Astrocyte (in vitro differentiated cells and primary cell): Measurements from ENCODE around the gene LCE4A. TPM values are rescaled to one million over a fixed set of nuclear protein-coding genes. Genes with fewer than 3 reads are reported as not detected.

ENCODE experiments used
- DNase-seq: peaks from one replicate; pipeline ENCODE4 v3.0.0-alpha.2; 2010; ENCODE audit warnings: low read depth
- FAIRE-seq: peaks from 2 replicates; lab custom pipeline; 2011; peaks lifted over from hg19 to GRCh38; lab: Jason Lieb, UNC
- H2AFZ ChIP-seq: 2 replicates; pipeline ENCODE4 v1.6.0; 2012; ENCODE audit warnings: low read depth, low read length, inconsistent platforms
- H3K27ac ChIP-seq: 2 replicates; pipeline ENCODE4 v1.5.1; 2011; ENCODE audit warnings: low read depth, low read length, inconsistent platforms
- H3K27me3 ChIP-seq: 2 replicates; pipeline ENCODE4 v1.6.0; 2011; ENCODE audit warnings: low read length, inconsistent platforms; ENCODE audit not compliant: insufficient read depth
- H3K36me3 ChIP-seq: 2 replicates; pipeline ENCODE4 v1.5.1; 2011; ENCODE audit warnings: low read length, inconsistent platforms; ENCODE audit not compliant: insufficient read depth
- H3K4me1 ChIP-seq: 2 replicates; pipeline ENCODE4 v1.5.1; 2011; ENCODE audit warnings: low read length, inconsistent platforms; ENCODE audit not compliant: insufficient read depth
- H3K4me2 ChIP-seq: 2 replicates; pipeline ENCODE4 v1.6.0; 2012; ENCODE audit warnings: low read length, inconsistent platforms
- H3K4me3 ChIP-seq: 2 replicates; pipeline ENCODE4 v1.5.1; 2011; ENCODE audit warnings: low read depth, mild to moderate bottlenecking, low read length, inconsistent platforms; ENCODE audit not compliant: insufficient read depth
- H3K79me2 ChIP-seq: 2 replicates; pipeline ENCODE4 v1.6.0; 2012; ENCODE audit warnings: mild to moderate bottlenecking, low read length, inconsistent platforms; ENCODE audit not compliant: insufficient read depth
- H3K9ac ChIP-seq: 2 replicates; pipeline ENCODE4 v1.6.0; 2012; ENCODE audit warnings: mild to moderate bottlenecking, low read length, inconsistent platforms
- H3K9me3 ChIP-seq: 2 replicates; pipeline ENCODE4 v1.5.1; 2012; ENCODE audit warnings: low read depth, mild to moderate bottlenecking, low read length, inconsistent platforms; ENCODE audit not compliant: insufficient read depth
- H4K20me1 ChIP-seq: 2 replicates; pipeline ENCODE4 v1.6.0; 2012; ENCODE audit warnings: low read length, inconsistent platforms; ENCODE audit not compliant: insufficient read depth
- H3K27ac Mint-ChIP-seq: one replicate; pipeline ENCODE4 v1.8.0; 2021; ENCODE audit warnings: mild to moderate bottlenecking, mixed read lengths; ENCODE audit not compliant: unreplicated experiment
- H3K27me3 Mint-ChIP-seq: one replicate; pipeline ENCODE4 v1.8.0; 2021; ENCODE audit warnings: low read depth, mixed read lengths; ENCODE audit not compliant: unreplicated experiment
- H3K36me3 Mint-ChIP-seq: one replicate; pipeline ENCODE4 v1.8.0; 2021; ENCODE audit warnings: low read depth, mixed read lengths; ENCODE audit not compliant: unreplicated experiment
- H3K4me1 Mint-ChIP-seq: one replicate; pipeline ENCODE4 v1.8.0; 2021; ENCODE audit warnings: low read depth, mixed read lengths; ENCODE audit not compliant: unreplicated experiment
- H3K4me3 Mint-ChIP-seq: one replicate; pipeline ENCODE4 v1.8.0; 2021; ENCODE audit warnings: mild to moderate bottlenecking, moderate library complexity, mixed read lengths; ENCODE audit not compliant: unreplicated experiment
- H3K9me3 Mint-ChIP-seq: one replicate; pipeline ENCODE4 v1.8.0; 2021; ENCODE audit warnings: mild to moderate bottlenecking, mixed read lengths; ENCODE audit not compliant: unreplicated experiment
- EZH2 ChIP-seq: IDR thresholded peaks from 2 replicates; pipeline ENCODE4 v1.6.1; 2012; ENCODE audit warnings: mild to moderate bottlenecking, low read length, inconsistent platforms; ENCODE audit not compliant: insufficient read depth
- total RNA-seq: library from RNA; stranded (reverse); gene quantifications from 2 replicates; pipeline ENCODE4 v1.2.1, GENCODE V29; 2021
- TF ChIP-seq, protein P1 (sequence below): IDR thresholded peaks from 2 replicates; pipeline ENCODE4 v1.5.1; 2011; ENCODE audit warnings: low read depth, mild to moderate bottlenecking, inconsistent platforms, low read length, moderate library complexity; ENCODE audit not compliant: insufficient read depth

The LCE4A gene
- total RNA-seq, 1 donor from 2014 or later, result not detected

GRCh38 chr1:152697701-152698600, 10.0 kb upstream of the LCE4A start, which contains the start of gene LCE2A:
Gene LCE2A (plus strand): TSS chr1:152698345. CDS start chr1:152698902, 557 bp downstream.
- H3K27me3 ChIP-seq, result no peaks in the 10 kb centered on the region
- Mint-ChIP-seq H3K36me3 (no peaks in the 10 kb centered on the region), H3K27ac (no peak within 1 kb of the TSS), H3K27me3 (peaks cover 12% of the 10 kb centered on the region), H3K9me3 (peaks cover 6% of the 10 kb centered on the region), H3K4me1 (peaks cover 6% of the 10 kb centered on the region), H3K4me3 (no peak within 1 kb of the TSS)
- FAIRE-seq (no peak), DNase-seq (no peak)
- H3K36me3 ChIP-seq, result no peaks in the 10 kb centered on the region
- no peaks in the 10 kb centered on the region for H3K4me1 ChIP-seq
- H3K27ac ChIP-seq, result no peak within 1 kb of the TSS
- H3K79me2 ChIP-seq, result no peaks in the 10 kb centered on the region
- TF ChIP-seq, protein P1, sequence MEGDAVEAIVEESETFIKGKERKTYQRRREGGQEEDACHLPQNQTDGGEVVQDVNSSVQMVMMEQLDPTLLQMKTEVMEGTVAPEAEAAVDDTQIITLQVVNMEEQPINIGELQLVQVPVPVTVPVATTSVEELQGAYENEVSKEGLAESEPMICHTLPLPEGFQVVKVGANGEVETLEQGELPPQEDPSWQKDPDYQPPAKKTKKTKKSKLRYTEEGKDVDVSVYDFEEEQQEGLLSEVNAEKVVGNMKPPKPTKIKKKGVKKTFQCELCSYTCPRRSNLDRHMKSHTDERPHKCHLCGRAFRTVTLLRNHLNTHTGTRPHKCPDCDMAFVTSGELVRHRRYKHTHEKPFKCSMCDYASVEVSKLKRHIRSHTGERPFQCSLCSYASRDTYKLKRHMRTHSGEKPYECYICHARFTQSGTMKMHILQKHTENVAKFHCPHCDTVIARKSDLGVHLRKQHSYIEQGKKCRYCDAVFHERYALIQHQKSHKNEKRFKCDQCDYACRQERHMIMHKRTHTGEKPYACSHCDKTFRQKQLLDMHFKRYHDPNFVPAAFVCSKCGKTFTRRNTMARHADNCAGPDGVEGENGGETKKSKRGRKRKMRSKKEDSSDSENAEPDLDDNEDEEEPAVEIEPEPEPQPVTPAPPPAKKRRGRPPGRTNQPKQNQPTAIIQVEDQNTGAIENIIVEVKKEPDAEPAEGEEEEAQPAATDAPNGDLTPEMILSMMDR, result no peak
- no peak for TF ChIP-seq EZH2
- H4K20me1 ChIP-seq, result no peaks in the 10 kb centered on the region
- no peak within 1 kb of the TSS for H3K9ac ChIP-seq
- no peaks in the 10 kb centered on the region for H3K9me3 ChIP-seq
- H2AFZ ChIP-seq, result no peak within 1 kb of the TSS
- no peak within 1 kb of the TSS for H3K4me2 ChIP-seq
- H3K4me3 ChIP-seq, result no peak within 1 kb of the TSS

DNA sequence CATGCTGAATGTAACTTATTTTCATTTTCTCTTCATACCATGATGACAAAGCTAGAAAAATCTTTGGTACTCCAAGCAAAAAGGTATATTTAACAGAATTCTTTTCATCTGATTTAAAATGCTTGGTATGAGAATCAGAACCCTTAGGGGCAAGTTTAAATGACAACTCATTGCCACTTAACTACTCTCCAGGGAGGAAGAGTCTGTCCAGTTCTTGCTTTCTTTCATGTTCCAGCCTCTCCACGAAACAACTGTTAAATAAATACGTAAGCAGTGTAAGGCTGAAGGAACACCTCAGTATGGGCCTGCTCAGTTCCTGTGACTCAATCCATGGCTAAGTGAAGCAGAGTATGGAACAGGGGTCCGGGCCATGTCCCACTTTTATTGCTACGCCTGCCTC, 8.2 kb upstream of the LCE4A start:
- H3K79me2 ChIP-seq, result no peaks in the 10 kb centered on the region
- H3K4me3 ChIP-seq, result no peak overlapping the region
- no peak overlapping the region for H3K9ac ChIP-seq
- H4K20me1 ChIP-seq, result no peaks in the 10 kb centered on the region
- no peak overlapping the region for H2AFZ ChIP-seq
- no peaks in the 10 kb centered on the region for H3K36me3 Mint-ChIP-seq
- FAIRE-seq (no peak), DNase-seq (no peak)
- no peak overlapping the region for H3K4me3 Mint-ChIP-seq
- peaks cover 6% of the 10 kb centered on the region for H3K27me3 Mint-ChIP-seq
- H3K36me3 ChIP-seq, result no peaks in the 10 kb centered on the region
- H3K27ac Mint-ChIP-seq, result no peak overlapping the region
- peaks cover 6% of the 10 kb centered on the region for H3K4me1 Mint-ChIP-seq
- no peaks in the 10 kb centered on the region for H3K9me3 Mint-ChIP-seq
- TF ChIP-seq, protein P1, result no peak
- no peak for TF ChIP-seq EZH2
- no peaks in the 10 kb centered on the region for H3K27me3 ChIP-seq
- H3K4me2 ChIP-seq, result no peak overlapping the region
- no peaks in the 10 kb centered on the region for H3K4me1 ChIP-seq
- no peaks in the 10 kb centered on the region for H3K9me3 ChIP-seq
- H3K27ac ChIP-seq, result no peak overlapping the region

- Mint-ChIP-seq H3K36me3 (no peaks in the 10 kb centered on the region), H3K9me3 (peaks cover 4% of the 10 kb centered on the region), H3K4me1 (no peaks in the 10 kb centered on the region), H3K27me3 (peaks cover 37% of the 10 kb centered on the region), H3K4me3 (no peak overlapping the region), H3K27ac (no peak overlapping the region)
- no peaks in the 10 kb centered on the region for H3K4me1 ChIP-seq
- DNase-seq, result no peak
- no peak overlapping the region for H3K27ac ChIP-seq
- H3K9me3 ChIP-seq, result no peaks in the 10 kb centered on the region
- no peak overlapping the region for H3K4me3 ChIP-seq
- H3K79me2 ChIP-seq, result no peaks in the 10 kb centered on the region
- TF ChIP-seq, protein P1, result no peak
- no peak for TF ChIP-seq EZH2
- no peak overlapping the region for H3K4me2 ChIP-seq
- no peak overlapping the region for H2AFZ ChIP-seq
- H3K9ac ChIP-seq, result no peak overlapping the region
- no peaks in the 10 kb centered on the region for H3K27me3 ChIP-seq
- no peaks in the 10 kb centered on the region for H4K20me1 ChIP-seq
- FAIRE-seq, result no peak
- no peaks in the 10 kb centered on the region for H3K36me3 ChIP-seq
These were observed 10.3 kb downstream of the LCE4A start for GRCh38 chr1:152718238-152718637.
